NB4 (cell line): ENCODE measurements around the gene AQP1.

Experiments used
- POLR2A ChIP-seq: IDR thresholded peaks from 2 replicates; pipeline ENCODE4 v1.6.1; 2011; ENCODE audit warnings: mild to moderate bottlenecking; ENCODE audit not compliant: insufficient read length; ENCODE audit errors: extremely low read depth
- TF ChIP-seq, protein P1 (sequence below): IDR thresholded peaks from one replicate; pipeline ENCODE4 v1.5.1; 2012; ENCODE audit warnings: low read depth, low read length

DNA sequence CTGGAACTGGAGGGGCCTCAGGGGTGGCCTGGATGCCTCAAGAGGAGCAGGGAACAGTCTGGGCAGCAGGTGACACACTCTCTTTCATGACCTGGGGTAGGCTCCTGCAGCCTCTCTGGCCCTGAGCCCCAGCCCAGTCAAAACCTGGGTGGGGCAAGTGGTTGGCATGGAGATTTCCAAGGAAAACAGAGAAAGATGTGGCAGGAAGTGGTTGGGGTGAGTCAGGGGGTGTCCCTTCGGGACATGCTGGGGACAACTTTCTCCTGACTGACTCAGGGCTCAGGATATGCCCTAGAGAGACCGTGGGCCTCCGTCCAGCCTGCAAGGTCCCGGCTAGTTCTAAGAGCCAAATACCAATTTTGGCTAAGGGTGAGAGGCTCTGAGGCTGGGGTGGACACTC, 2.9 kb downstream of the AQP1 start:
- TF ChIP-seq, protein P1, sequence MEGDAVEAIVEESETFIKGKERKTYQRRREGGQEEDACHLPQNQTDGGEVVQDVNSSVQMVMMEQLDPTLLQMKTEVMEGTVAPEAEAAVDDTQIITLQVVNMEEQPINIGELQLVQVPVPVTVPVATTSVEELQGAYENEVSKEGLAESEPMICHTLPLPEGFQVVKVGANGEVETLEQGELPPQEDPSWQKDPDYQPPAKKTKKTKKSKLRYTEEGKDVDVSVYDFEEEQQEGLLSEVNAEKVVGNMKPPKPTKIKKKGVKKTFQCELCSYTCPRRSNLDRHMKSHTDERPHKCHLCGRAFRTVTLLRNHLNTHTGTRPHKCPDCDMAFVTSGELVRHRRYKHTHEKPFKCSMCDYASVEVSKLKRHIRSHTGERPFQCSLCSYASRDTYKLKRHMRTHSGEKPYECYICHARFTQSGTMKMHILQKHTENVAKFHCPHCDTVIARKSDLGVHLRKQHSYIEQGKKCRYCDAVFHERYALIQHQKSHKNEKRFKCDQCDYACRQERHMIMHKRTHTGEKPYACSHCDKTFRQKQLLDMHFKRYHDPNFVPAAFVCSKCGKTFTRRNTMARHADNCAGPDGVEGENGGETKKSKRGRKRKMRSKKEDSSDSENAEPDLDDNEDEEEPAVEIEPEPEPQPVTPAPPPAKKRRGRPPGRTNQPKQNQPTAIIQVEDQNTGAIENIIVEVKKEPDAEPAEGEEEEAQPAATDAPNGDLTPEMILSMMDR = no peak
- TF ChIP-seq POLR2A = no peak
